Measurements from ENCODE around the gene ZFP57.

Gene ZFP57

GRCh38 chr6:29710281-29710941 is 29.5 kb upstream of the ZFP57 start:
- no peaks in the 10 kb centered on the region for H3K79me2 ChIP-seq (ENCODE audit: insufficient read depth, low read length)
- H3K4me2 ChIP-seq (ENCODE audit: low read depth, low read length, poor library complexity, severe bottlenecking): no peak overlapping the region

GRCh38 chr6:29709188-29709587 is 28.2 kb upstream of the ZFP57 start:
- Histone ChIP-seq H3K9ac (ENCODE audit: low read depth, low read length, poor library complexity, severe bottlenecking) (peak overlapping the region; percentile 55), H2AFZ (ENCODE audit: low read length) (0 out of 2 replicates have a peak overlapping the region, but pooled peaks have one; percentile 47), H3F3A (ENCODE audit: low read depth) (no peaks in the 10 kb centered on the region), H3K9me3 (ENCODE audit: insufficient read depth, low read depth, low read length) (no peaks in the 10 kb centered on the region), H3K36me3 (ENCODE audit: insufficient read depth, low read length) (no peaks in the 10 kb centered on the region), H3K79me2 (ENCODE audit: insufficient read depth, low read length) (no peaks in the 10 kb centered on the region), H3K4me1 (ENCODE audit: insufficient read depth, low read length, poor library complexity, severe bottlenecking) (peaks cover 19% of the 10 kb centered on the region), H3K9me2 (replicated peaks; ENCODE audit: low read depth, low read length) (no peaks in the 10 kb centered on the region), H4K20me1 (ENCODE audit: insufficient read depth, low read length, poor library complexity, severe bottlenecking) (no peaks in the 10 kb centered on the region), H3K4me3 (ENCODE audit: low read length, poor library complexity, severe bottlenecking) (peak overlapping the region; percentile 69), H3K4me2 (ENCODE audit: low read depth, low read length, poor library complexity, severe bottlenecking) (peak overlapping the region; percentile 88), H3K27me3 (ENCODE audit: insufficient read depth, low read length, poor library complexity, severe bottlenecking) (no peaks in the 10 kb centered on the region)
- TF ChIP-seq CTCF (conservative IDR thresholded peaks at IDR 0.05; ENCODE audit: low read length): no peak
- TF ChIP-seq EZH2phosphoT487 (IDR thresholded peaks at IDR 0.05; ENCODE audit: borderline replicate concordance): no peak

More at GRCh38 chr6:29710281-29710941, 29.5 kb upstream of the ZFP57 start:
- no peak for TF ChIP-seq CTCF (conservative IDR thresholded peaks at IDR 0.05; ENCODE audit: low read length)
- TF ChIP-seq EZH2phosphoT487 (IDR thresholded peaks at IDR 0.05; ENCODE audit: borderline replicate concordance): no peak
- Histone ChIP-seq H3K4me1 (ENCODE audit: insufficient read depth, low read length, poor library complexity, severe bottlenecking) (peaks cover 19% of the 10 kb centered on the region), H4K20me1 (ENCODE audit: insufficient read depth, low read length, poor library complexity, severe bottlenecking) (no peaks in the 10 kb centered on the region), H2AFZ (ENCODE audit: low read length) (no peak overlapping the region), H3F3A (ENCODE audit: low read depth) (no peaks in the 10 kb centered on the region), H3K9me3 (ENCODE audit: insufficient read depth, low read depth, low read length) (no peaks in the 10 kb centered on the region), H3K4me3 (ENCODE audit: low read length, poor library complexity, severe bottlenecking) (no peak overlapping the region), H3K9ac (ENCODE audit: low read depth, low read length, poor library complexity, severe bottlenecking) (no peak overlapping the region), H3K9me2 (replicated peaks; ENCODE audit: low read depth, low read length) (no peaks in the 10 kb centered on the region), H3K36me3 (ENCODE audit: insufficient read depth, low read length) (no peaks in the 10 kb centered on the region), H3K27me3 (ENCODE audit: insufficient read depth, low read length, poor library complexity, severe bottlenecking) (no peaks in the 10 kb centered on the region)

- Histone ChIP-seq H3K36me3 (ENCODE audit: insufficient read depth, low read length) (no peaks in the 10 kb centered on the region), H3K9me3 (ENCODE audit: insufficient read depth, low read depth, low read length) (no peaks in the 10 kb centered on the region), H3K4me2 (ENCODE audit: low read depth, low read length, poor library complexity, severe bottlenecking) (peak overlapping the region; percentile 88), H3K9me2 (replicated peaks; ENCODE audit: low read depth, low read length) (no peaks in the 10 kb centered on the region), H4K20me1 (ENCODE audit: insufficient read depth, low read length, poor library complexity, severe bottlenecking) (no peaks in the 10 kb centered on the region), H3F3A (ENCODE audit: low read depth) (no peaks in the 10 kb centered on the region), H3K9ac (ENCODE audit: low read depth, low read length, poor library complexity, severe bottlenecking) (peak overlapping the region; percentile 55), H3K4me1 (ENCODE audit: insufficient read depth, low read length, poor library complexity, severe bottlenecking) (peaks cover 19% of the 10 kb centered on the region), H3K4me3 (ENCODE audit: low read length, poor library complexity, severe bottlenecking) (peak overlapping the region; percentile 69), H3K27me3 (ENCODE audit: insufficient read depth, low read length, poor library complexity, severe bottlenecking) (no peaks in the 10 kb centered on the region), H3K79me2 (ENCODE audit: insufficient read depth, low read length) (no peaks in the 10 kb centered on the region), H2AFZ (ENCODE audit: low read length) (0 out of 2 replicates have a peak overlapping the region, but pooled peaks have one; percentile 47)
- TF ChIP-seq EZH2phosphoT487 (IDR thresholded peaks at IDR 0.05; ENCODE audit: borderline replicate concordance) (no peak), CTCF (conservative IDR thresholded peaks at IDR 0.05; ENCODE audit: low read length) (no peak)
These were observed 27.7 kb upstream of the ZFP57 start for GRCh38 chr6:29708432-29709179.
